HEK293 (cell line): ENCODE results near the gene EPAS1.

Experiments used
- CTCF ChIA-PET: fragments of 350-600 bp; formaldehyde crosslinking; extraction: SDS; loops from one replicate; lab custom pipeline; 2021; ENCODE audit warnings: antibody characterized with exemption; lab: Yijun Ruan, JAX
- POLR2A ChIA-PET: fragments of 300-600 bp; formaldehyde crosslinking; extraction: SDS; loops from one replicate; lab custom pipeline; 2020; ENCODE audit warnings: antibody characterized with exemption, inconsistent platforms; lab: Yijun Ruan, JAX
- H3K27ac ChIP-seq: fragments of 200-500 bp; sonication (Bioruptor generic); 2 replicates; pipeline ENCODE4 v1.5.1; 2014; ENCODE audit warnings: low read depth, low read length, control low read depth, inconsistent platforms; ENCODE audit errors: extremely low read depth
- H3K36me3 ChIP-seq, 2 experiments: fragments of 200-500 bp in 1 of 2; sonication (Bioruptor generic) in 1 of 2; 1 replicate in 1 of 2; 2 replicates in 1 of 2; pipeline ENCODE4 v1.5.1; 2014 to 2017; ENCODE audit warnings: inconsistent platforms in 2 of 2, low read length in 2 of 2; ENCODE audit not compliant: control insufficient read depth in 2 of 2, insufficient read depth in 1 of 2
- H3K4me1 ChIP-seq: fragments of 200-500 bp; sonication (Bioruptor generic); 2 replicates; pipeline ENCODE4 v1.5.1; 2014; ENCODE audit warnings: mild to moderate bottlenecking, low read length, inconsistent platforms; ENCODE audit not compliant: control insufficient read depth, insufficient read depth
- H3K4me3 ChIP-seq: 2 replicates; pipeline ENCODE4 v1.5.1; 2011; ENCODE audit warnings: low read depth, mild to moderate bottlenecking, control low read depth, low read length, moderate library complexity
- H3K9me3 ChIP-seq: fragments of 200-500 bp; sonication (Bioruptor generic); 2 replicates; pipeline ENCODE4 v1.5.1; 2014; ENCODE audit warnings: low read depth, low read length, inconsistent platforms; ENCODE audit not compliant: control insufficient read depth, insufficient read depth
- KLF1 ChIP-seq: fragments of 450-650 bp; formaldehyde crosslinking; IDR thresholded peaks from 2 replicates; pipeline ENCODE4 v1.5.1; 2016; ENCODE audit warnings: missing biosample characterization, missing genetic modification characterization
- TSHZ1 ChIP-seq: fragments of 450-650 bp; formaldehyde crosslinking; IDR thresholded peaks from 2 replicates; pipeline ENCODE4 v1.5.1; 2016; ENCODE audit warnings: missing biosample characterization, missing genetic modification characterization, borderline replicate concordance
- WT1 ChIP-seq: fragments of 450-650 bp; formaldehyde crosslinking; IDR thresholded peaks from 2 replicates; pipeline ENCODE4 v1.5.1; 2016; ENCODE audit warnings: missing biosample characterization, missing genetic modification characterization
- ZBTB21 ChIP-seq: fragments of 450-650 bp; formaldehyde crosslinking; IDR thresholded peaks from 2 replicates; pipeline ENCODE4 v1.5.1; 2017; ENCODE audit warnings: missing biosample characterization, missing genetic modification characterization
- ZNF132 ChIP-seq: fragments of 450-650 bp; formaldehyde crosslinking; IDR thresholded peaks from 2 replicates; pipeline ENCODE4 v1.5.1; 2017; ENCODE audit warnings: missing biosample characterization, missing genetic modification characterization, borderline replicate concordance
- ZNF350 ChIP-seq: fragments of 450-650 bp; formaldehyde crosslinking; IDR thresholded peaks from 2 replicates; pipeline ENCODE4 v1.5.0; 2017; ENCODE audit warnings: missing biosample characterization, mild to moderate bottlenecking, missing genetic modification characterization
- ZNF416 ChIP-seq: fragments of 450-650 bp; formaldehyde crosslinking; IDR thresholded peaks from 2 replicates; pipeline ENCODE4 v1.5.1; 2016; ENCODE audit warnings: missing biosample characterization, missing genetic modification characterization
- ZNF561 ChIP-seq: fragments of 450-650 bp; IDR thresholded peaks from 2 replicates; pipeline ENCODE4 v1.5.1; 2018; ENCODE audit warnings: missing biosample characterization, missing genetic modification characterization, borderline replicate concordance
- ZNF654 ChIP-seq: fragments of 450-650 bp; formaldehyde crosslinking; IDR thresholded peaks from 2 replicates; pipeline ENCODE4 v1.5.1; 2016; ENCODE audit warnings: low read depth, missing biosample characterization, missing genetic modification characterization
- ZNF76 ChIP-seq: fragments of 450-650 bp; formaldehyde crosslinking; IDR thresholded peaks from 2 replicates; pipeline ENCODE4; 2016; ENCODE audit warnings: low read depth, missing biosample characterization, missing genetic modification characterization, borderline replicate concordance
- TF ChIP-seq, protein P1 (sequence below): fragments of 450-650 bp; formaldehyde crosslinking; optimal IDR thresholded peaks from 2 replicates; pipeline ENCODE3; 2016; ENCODE audit warnings: missing biosample characterization, mild to moderate bottlenecking, missing genetic modification characterization
- TF ChIP-seq, protein P2 (sequence below): fragments of 450-650 bp; formaldehyde crosslinking; IDR thresholded peaks from 2 replicates; pipeline ENCODE4 v1.5.1; 2017; ENCODE audit warnings: missing biosample characterization, missing genetic modification characterization
- TF ChIP-seq, protein P3 (sequence below): fragments of 450-650 bp; formaldehyde crosslinking; IDR thresholded peaks from 2 replicates; pipeline ENCODE4 v1.5.1; 2016; ENCODE audit warnings: missing biosample characterization, missing genetic modification characterization

The EPAS1 gene

GRCh38 chr2:46273225-46273863 lies 23.9 kb upstream of the EPAS1 start:
- Histone ChIP-seq H3K36me3 (no peaks in the 10 kb centered on the region), H3K27ac (no peak overlapping the region), H3K4me1 (no peaks in the 10 kb centered on the region), H3K4me3 (no peak overlapping the region), H3K9me3 (no peaks in the 10 kb centered on the region)
- ChIA-PET POLR2A (interaction anchor here (0.6 to 0.7 kb wide), 2 partner anchors 10 to 12 kb away, joined by 3 read pairs; no protein-coding TSS in a partner anchor), CTCF (interaction anchor here (0.7 to 1.2 kb wide), 3 partner anchors 9 to 342 kb away, joined by 3 to 4 read pairs (median 4); no protein-coding TSS in a partner anchor)
- TF ChIP-seq, protein P1, sequence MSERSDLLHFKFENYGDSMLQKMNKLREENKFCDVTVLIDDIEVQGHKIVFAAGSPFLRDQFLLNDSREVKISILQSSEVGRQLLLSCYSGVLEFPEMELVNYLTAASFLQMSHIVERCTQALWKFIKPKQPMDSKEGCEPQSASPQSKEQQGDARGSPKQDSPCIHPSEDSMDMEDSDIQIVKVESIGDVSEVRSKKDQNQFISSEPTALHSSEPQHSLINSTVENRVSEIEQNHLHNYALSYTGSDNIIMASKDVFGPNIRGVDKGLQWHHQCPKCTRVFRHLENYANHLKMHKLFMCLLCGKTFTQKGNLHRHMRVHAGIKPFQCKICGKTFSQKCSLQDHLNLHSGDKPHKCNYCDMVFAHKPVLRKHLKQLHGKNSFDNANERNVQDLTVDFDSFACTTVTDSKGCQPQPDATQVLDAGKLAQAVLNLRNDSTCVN, result no peak

- Histone ChIP-seq H3K9me3 (no peaks in the 10 kb centered on the region), H3K4me1 (no peaks in the 10 kb centered on the region)
- TF ChIP-seq ZNF132 (no peak), ZNF76 (no peak), TSHZ1 (no peak), ZNF561 (tag by site-specific recombination) (no peak), ZNF654 (no peak), ZBTB21 (tag by site-specific recombination) (no peak), WT1 (tag by site-specific recombination) (no peak), KLF1 (tag by site-specific recombination) (no peak), ZNF416 (tag by site-specific recombination) (no peak), ZNF350 (tag by site-specific recombination) (no peak)
- TF ChIP-seq, protein P2, sequence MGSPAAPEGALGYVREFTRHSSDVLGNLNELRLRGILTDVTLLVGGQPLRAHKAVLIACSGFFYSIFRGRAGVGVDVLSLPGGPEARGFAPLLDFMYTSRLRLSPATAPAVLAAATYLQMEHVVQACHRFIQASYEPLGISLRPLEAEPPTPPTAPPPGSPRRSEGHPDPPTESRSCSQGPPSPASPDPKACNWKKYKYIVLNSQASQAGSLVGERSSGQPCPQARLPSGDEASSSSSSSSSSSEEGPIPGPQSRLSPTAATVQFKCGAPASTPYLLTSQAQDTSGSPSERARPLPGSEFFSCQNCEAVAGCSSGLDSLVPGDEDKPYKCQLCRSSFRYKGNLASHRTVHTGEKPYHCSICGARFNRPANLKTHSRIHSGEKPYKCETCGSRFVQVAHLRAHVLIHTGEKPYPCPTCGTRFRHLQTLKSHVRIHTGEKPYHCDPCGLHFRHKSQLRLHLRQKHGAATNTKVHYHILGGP (tag by site-specific recombination), result no peak
- TF ChIP-seq, protein P3, sequence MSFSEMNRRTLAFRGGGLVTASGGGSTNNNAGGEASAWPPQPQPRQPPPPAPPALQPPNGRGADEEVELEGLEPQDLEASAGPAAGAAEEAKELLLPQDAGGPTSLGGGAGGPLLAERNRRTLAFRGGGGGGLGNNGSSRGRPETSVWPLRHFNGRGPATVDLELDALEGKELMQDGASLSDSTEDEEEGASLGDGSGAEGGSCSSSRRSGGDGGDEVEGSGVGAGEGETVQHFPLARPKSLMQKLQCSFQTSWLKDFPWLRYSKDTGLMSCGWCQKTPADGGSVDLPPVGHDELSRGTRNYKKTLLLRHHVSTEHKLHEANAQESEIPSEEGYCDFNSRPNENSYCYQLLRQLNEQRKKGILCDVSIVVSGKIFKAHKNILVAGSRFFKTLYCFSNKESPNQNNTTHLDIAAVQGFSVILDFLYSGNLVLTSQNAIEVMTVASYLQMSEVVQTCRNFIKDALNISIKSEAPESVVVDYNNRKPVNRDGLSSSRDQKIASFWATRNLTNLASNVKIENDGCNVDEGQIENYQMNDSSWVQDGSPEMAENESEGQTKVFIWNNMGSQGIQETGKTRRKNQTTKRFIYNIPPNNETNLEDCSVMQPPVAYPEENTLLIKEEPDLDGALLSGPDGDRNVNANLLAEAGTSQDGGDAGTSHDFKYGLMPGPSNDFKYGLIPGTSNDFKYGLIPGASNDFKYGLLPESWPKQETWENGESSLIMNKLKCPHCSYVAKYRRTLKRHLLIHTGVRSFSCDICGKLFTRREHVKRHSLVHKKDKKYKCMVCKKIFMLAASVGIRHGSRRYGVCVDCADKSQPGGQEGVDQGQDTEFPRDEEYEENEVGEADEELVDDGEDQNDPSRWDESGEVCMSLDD, result no peak
- TF ChIP-seq, all 188 proteins: peak for 0
- ChIA-PET POLR2A (no interaction called here), CTCF (interaction anchor here (0.7 to 1.2 kb wide), 3 partner anchors 8 to 342 kb away, joined by 3 to 4 read pairs (median 4); no protein-coding TSS in a partner anchor)
- no peak overlapping the region for H3K27ac ChIP-seq
- no peak overlapping the region for H3K4me3 ChIP-seq
- no peaks in the 10 kb centered on the region for H3K36me3 ChIP-seq
These were observed 23.3 kb upstream of the EPAS1 start for GRCh38 chr2:46273919-46274318.
